GM11168 (cell line): ENCODE results near the gene HSD3B2.

Experiments
- in situ Hi-C: fragments of 300-500 bp; cut with MboI; formaldehyde crosslinking; loops from one replicate; pipeline ENCODE4 v1.12.0; 2022; ENCODE audit warnings: low sequenced_read_pairs; ENCODE audit not compliant: unreplicated experiment

Gene HSD3B2

DNA sequence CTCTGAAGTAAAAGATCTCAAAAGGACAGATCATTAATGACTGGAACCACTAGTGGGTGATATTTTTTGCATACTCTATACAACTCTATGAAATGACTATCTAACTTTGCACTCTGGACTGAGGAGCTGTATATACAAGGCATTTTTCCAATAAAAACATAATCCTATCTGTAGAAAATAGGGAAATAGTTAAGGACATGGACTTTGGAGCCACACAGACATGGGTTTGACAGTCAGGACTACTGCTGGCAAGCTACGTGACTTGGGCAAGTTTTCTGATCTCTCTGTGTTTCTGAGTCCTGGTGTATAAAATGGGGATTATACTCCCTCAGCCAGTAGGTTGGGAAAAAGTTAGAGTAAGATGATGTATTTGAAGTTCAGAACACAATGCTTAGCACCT, 20.9 kb upstream of the HSD3B2 start:
- in situ Hi-C loops: no loop called here

- in situ Hi-C loops: no loop called here
Measured at GRCh38 chr1:119396982-119397381, 18.0 kb upstream of the HSD3B2 start.

- in situ Hi-C loops: no loop called here
Measured at GRCh38 chr1:119397986-119398385, 17.0 kb upstream of the HSD3B2 start.

DNA sequence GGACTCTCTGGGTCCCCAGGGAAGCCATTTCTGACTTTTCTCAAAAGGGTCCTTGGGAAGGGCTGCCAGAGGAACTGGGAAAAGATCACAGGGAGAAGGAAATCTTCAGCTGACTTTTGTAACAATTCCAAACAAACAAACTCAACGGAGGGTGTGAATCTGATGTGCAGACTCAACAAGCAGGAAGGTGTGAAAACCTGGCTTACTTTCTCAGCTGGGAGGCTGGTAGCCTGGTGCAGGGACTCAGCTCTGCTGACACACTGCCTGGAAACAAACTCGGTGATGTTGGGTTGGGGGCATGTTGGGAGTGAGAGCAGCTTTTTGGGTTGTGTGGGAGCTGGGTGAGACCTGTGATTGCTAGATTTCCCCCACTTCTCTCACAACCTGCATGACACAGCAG, 10.2 kb upstream of the HSD3B2 start:
- in situ Hi-C loops: no loop called here

DNA sequence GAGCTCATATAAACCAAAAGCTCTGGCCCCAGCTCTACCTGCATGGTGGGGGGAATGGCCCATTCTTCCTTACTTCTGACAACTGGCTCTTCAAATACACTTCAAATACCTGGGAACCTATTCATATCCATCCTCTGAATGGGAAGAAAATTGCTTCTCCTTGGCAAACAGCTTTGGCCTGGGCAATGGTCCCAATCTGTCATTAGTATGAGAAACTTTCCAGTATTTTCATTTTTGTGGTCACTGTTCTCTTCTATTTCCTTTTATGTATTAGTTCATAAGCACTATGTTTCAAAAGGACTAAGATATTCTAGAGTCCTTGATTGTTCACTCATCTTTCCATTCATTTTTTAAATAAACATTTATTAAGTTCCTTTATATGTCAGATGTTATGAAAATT, 5.2 kb upstream of the HSD3B2 start:
- in situ Hi-C loops: no loop called here

- in situ Hi-C loops: no loop called here
Measured at GRCh38 chr1:119410961-119411360, 4.0 kb upstream of the HSD3B2 start.

DNA sequence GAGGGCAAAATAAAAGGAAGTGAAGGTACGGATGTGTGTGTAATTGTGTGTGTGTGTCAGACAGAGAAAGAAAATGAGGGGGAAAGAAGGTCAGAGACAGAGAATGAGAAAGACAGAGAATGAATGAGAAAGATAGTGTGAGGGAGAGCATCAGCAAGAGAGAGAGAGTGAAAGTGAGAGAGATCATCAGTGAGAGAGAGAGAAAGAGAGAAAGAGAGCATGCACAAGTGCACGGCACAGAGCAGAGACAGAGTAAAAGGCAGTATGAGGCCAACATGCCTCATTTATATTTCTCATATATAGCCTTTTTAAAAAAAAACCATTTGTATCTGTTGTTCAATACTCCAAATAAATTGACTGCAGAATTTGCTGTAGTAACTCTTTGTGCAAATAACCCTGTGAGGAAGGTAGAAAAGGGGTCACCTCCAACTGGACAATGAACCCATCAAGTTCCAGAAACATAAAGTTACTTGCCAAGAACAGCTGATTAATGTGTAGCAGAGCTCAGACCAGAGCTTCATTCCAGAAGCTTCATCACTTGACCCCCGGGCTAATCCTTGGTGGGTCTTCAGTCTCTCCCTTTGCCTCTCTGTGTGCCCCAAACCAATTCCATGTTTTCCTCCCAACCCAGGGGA, 1.2 kb downstream of the HSD3B2 start:
- in situ Hi-C loops: no loop called here

DNA sequence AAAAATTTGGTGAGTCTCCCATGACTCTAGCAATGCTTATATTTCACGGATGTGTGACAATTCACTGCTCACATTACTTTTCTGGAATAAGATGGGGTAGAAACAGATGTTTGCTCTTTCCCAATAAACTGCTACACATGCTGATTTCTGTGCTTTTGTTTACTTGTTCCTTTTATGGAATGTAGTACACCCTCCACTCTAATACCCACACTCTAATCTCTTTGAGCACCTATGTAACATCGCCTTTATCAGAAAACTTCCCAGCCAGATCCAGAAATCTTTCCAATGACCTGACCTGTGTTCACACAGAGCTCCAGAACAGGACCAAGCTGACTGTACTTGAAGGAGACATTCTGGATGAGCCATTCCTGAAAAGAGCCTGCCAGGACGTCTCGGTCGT, 4.2 kb downstream of the HSD3B2 start:
- in situ Hi-C loops: no loop called here

- in situ Hi-C loops: no loop called here
Measured at GRCh38 chr1:119420638-119421037, 5.7 kb downstream of the HSD3B2 start.

GRCh38 chr1:119422631-119423030, 7.7 kb downstream of the HSD3B2 start:
- in situ Hi-C loops: no loop called here

- in situ Hi-C loops: no loop called here
Measured at GRCh38 chr1:119428991-119429390, 14.0 kb downstream of the HSD3B2 start.

DNA sequence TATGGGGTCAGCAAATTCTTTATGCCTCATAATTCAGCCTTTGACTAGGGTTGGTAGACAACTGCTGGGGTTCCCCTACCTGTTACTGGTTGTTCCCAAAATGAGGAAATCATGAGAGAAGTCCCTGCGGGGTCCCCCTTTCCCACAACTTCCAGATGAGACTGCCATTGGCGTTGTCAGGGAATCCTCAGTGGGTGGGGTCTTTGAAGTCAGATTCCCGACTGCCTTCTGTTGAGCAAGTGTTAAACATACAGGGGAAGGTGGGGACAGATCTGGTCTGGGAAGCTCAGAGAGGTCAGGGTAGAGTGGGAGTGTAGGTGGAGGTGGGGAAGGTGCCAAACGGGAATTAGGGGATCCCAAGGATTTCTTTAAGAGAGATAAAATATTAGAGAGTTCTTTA, 14.7 kb downstream of the HSD3B2 start:
- in situ Hi-C loops: no loop called here

DNA sequence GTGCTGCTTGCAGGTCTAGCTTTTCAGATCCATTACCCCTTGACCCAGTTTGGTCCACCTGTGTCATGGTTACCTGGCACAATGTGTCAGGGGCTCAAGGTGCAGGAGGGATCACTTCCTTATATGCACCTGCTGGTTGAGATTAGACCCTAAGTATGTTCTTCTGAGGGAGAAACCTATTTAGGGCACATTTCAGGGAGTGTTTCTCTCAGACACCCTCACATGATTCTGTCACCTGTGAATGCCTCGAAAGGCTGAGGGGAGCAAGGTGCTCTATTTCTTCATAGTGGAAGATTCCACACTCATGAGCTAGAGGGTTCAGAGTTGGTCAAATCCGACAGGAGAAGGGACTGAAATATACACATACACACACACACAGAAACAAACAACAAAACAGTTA, 15.5 kb downstream of the HSD3B2 start:
- in situ Hi-C loops: no loop called here

DNA sequence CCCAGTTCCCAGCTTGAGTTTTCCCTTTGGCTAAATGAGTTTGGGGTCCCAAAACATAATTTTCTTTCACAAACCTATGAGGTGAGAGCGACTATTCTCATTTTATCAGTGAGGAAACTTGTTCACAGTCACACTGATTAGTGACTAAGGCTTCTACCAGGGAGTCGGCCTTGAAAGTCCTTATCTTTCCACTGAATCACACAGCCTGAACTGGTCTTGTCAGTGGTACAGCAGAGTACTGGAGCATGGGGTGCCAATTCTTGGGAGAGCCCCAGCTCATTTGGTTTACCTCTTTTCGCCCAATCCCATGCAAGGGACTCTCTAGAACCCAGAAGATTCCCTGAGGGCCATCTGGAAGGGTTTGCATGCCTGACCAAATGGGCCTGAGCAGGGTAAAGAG, 16.9 kb downstream of the HSD3B2 start:
- in situ Hi-C loops: no loop called here

GRCh38 chr1:119435052-119435451, 20.1 kb downstream of the HSD3B2 start:
- in situ Hi-C loops: no loop called here

DNA sequence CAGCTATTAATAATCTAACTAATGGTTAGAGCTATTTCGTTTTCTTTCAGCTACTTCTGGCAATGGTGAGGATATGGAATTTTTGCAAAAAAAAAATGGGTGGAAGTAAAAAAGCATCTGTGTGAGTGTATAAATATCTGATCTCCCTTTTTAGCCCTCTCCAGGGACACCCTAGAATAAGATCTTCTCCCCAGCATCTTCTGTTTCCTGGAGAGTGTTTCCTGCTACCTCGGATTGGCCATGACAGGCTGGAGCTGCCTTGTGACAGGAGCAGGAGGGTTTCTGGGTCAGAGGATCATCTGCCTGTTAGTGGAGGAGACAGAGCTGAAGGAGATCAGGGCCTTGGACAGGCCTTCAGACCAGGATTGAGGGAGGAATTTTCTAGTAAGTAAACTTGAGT, 23.8 kb downstream of the HSD3B2 start:
- in situ Hi-C loops: no loop called here

- in situ Hi-C loops: no loop called here
Measured at GRCh38 chr1:119440721-119441307, 25.9 kb downstream of the HSD3B2 start.

DNA sequence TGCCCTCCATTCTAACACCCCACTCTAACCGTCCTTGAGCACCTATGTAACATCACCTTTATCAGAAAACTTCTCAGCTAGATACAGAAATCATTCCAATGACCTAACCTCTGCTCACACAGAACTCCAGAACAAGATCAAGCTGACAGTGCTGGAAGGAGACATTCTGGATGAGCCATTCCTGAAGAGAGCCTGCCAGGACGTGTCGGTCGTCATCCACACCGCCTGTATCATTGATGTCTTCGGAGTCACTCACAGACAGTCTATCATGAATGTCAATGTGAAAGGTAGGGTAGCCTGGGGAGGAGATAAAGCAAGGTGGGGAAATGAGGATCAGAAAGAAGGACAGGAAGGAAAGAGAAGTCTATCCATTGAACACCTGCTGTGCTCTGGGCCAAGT, 27.8 kb downstream of the HSD3B2 start:
- in situ Hi-C loops: no loop called here

DNA sequence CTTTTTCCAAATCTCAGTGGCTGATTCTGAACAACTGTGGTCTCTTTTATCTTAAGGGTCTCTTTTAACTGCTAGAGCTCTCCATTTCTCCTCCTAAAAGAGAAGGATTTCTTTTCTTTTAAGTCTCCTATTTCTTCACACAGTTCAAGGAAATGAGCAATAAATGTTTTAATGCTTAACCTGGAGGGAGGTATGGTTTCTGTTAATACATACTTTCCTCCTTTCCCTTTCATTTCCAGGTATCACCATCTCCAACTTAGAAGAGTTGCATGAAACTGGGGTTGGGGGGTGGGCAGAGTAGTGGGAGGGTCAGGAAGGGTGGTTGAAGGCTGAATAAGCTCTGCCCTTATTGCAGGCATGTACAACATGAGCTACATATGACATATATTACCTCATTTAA, 31.4 kb downstream of the HSD3B2 start:
- in situ Hi-C loops: no loop called here

- in situ Hi-C loops: no loop called here
Measured at GRCh38 chr1:119447344-119448126, 32.6 kb downstream of the HSD3B2 start.

GRCh38 chr1:119448127-119448511, 33.2 kb downstream of the HSD3B2 start:
- in situ Hi-C loops: no loop called here

DNA sequence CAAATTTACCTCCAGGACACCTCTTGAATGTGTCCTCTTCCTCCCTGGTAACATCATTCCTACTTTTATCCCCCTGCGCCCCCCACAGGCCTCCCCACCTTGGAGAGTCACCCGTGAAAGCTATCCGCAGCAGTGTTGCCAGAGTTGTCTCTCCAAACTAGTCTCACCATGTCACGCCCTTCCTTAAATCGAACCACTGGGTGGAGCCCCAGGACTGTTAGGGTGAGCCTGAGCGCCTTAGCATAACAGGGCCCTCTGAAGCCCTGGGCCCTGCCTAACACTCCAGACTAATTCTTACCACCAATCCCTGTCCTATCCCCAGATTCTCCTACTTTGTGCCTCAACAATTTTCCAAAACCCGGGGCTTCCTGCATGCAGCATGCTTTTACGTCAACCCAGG, 35.0 kb downstream of the HSD3B2 start:
- in situ Hi-C loops: no loop called here
